SU-DHL-6 (cell line): ENCODE measurements around the gene RNU6-1.

Experiments
- CTCF ChIP-seq: fragments of 200-600 bp; sonication (generic); IDR thresholded peaks from one replicate; pipeline ENCODE4 v1.5.1; 2017; ENCODE audit warnings: antibody characterized with exemption, mild to moderate bottlenecking, low read length, moderate library complexity; ENCODE audit not compliant: insufficient read depth, poor library complexity, severe bottlenecking
- EZH2phosphoT487 ChIP-seq: fragments of 200-600 bp; sonication (generic), shearing (Covaris generic); conservative IDR thresholded peaks from 2 replicates; pipeline ENCODE4 v1.6.1; 2018; ENCODE audit warnings: mild to moderate bottlenecking, antibody characterized with exemption, low read length, moderate library complexity, mixed read lengths

- TF ChIP-seq CTCF (no peak), EZH2phosphoT487 (no peak)
Observed at GRCh38 chr15:67854358-67854757, 14.5 kb upstream of the RNU6-1 start.
